Esophagus mucosa (tissue), 1 donor: ENCODE measurements around the gene GJB2. TPM values are rescaled to one million over a fixed set of nuclear protein-coding genes. Genes with fewer than 3 reads are reported as not detected.

ENCODE experiments used
- ATAC-seq: fragments of 200-7000 bp; cut with Tn5 transposase; one replicate; pipeline ENCODE4 v1.9.1; 2020
- total RNA-seq: library from RNA; stranded (reverse); gene quantifications from one replicate; pipeline ENCODE4 v1.2.4, GENCODE V29; 2023
- donor health status: DM: yes; HTN: yes; CAD: no.

Gene GJB2
- total RNA-seq, 1 donor from 2014 or later = 1,565 TPM

- ATAC-seq = no peak
Measured at GRCh38 chr13:20192158-20192835, 441 bp downstream of the GJB2 start.

DNA sequence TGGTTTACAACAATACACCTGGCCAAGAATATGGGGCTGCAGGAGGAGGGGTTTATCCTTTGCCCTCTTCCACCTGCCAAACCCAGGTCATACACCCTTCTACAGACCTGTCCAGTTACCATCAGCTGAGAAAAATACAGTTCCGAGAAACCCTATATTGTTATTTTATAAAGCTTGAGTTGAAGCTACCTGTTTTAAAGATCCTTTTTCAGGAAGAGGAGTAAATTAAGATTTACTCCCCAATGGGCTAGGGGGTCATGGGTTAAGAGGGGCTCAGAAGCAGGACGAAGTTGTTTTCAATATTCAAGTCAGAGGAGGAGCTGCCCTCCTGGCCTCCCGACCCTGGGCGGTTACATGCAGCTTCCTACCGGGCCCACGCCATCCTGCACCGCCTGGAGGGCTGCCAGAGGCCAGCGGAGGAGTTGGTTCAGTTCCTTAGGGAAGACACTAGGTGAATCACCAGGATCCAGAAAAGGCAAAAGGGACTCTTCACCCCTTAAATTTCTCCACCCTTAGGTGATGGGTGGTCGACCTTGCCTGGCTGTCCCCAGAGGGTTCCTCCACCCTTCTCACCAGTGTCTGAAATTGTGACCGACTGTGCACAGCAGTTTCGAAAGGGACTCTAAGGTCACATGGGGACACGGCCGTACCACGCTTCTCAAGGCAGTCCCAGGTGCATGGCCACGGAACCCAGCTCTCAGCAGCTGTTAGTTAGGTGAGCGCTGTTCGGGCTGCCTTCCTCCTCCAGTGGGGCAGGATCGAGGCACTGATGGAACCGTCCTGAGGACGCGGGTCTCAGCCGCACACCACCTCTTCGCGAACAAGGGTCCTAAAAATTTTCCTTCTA lies 1.2 kb downstream of the GJB2 start:
- peak; percentile 2 for ATAC-seq

DNA sequence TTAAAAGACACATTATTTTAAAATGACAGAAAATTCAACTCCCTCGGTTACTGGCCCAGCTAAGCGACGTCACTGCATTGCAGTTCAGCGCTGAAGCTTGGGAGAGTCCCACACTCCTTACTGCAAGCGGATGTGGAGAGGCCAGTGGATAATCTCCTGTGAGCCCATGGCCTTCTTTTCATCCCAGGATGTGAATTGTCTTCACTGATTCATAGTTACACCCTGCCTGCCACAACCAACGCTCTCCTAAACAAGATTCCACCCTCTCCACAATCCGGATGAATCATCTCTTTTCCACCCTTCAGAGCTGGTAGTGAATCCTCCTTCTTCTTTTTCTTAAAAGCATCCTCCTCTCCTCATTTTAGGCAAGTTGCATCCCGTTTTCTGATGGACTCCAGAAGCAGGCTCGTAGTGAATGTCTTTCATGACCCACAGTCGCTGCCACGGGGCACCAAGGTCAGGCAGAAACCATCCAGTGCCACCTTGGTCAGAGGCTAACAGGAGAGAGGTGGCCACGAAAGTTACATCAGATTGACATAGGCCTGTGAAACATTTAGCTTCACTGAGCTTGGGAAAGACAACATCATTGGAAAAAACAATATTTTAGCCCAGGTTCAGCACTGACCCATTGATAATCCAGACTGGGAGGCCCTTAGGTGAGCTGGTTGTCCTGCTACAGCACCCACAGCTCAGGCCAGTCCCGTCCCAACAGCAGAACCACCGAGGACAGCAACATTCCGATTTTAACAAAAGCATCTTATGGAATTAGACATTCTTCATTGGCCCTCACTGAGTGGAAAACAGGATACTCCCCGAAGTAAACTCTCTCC lies 2.0 kb downstream of the GJB2 start:
- ATAC-seq = peak; percentile 48

DNA sequence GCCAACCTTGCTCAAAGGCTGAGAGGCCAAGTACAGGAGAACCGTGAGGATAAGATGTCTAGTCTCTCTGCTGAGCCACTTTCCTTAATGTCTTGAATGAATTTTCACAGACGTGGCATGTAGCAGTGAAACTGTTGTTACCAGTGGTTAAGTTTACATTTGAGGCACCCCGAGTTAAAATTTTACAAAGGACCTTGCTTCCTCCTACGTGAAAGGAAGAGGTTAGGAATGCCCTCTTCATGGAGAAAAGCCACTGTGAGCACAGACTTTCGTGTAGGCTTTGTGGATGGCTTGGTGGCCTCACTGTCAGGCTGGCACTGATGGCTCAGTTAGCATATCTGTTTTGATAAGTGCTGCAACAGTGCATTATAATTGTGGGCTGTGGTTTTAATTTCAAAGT lies 2.7 kb downstream of the GJB2 start:
- no peak for ATAC-seq

DNA sequence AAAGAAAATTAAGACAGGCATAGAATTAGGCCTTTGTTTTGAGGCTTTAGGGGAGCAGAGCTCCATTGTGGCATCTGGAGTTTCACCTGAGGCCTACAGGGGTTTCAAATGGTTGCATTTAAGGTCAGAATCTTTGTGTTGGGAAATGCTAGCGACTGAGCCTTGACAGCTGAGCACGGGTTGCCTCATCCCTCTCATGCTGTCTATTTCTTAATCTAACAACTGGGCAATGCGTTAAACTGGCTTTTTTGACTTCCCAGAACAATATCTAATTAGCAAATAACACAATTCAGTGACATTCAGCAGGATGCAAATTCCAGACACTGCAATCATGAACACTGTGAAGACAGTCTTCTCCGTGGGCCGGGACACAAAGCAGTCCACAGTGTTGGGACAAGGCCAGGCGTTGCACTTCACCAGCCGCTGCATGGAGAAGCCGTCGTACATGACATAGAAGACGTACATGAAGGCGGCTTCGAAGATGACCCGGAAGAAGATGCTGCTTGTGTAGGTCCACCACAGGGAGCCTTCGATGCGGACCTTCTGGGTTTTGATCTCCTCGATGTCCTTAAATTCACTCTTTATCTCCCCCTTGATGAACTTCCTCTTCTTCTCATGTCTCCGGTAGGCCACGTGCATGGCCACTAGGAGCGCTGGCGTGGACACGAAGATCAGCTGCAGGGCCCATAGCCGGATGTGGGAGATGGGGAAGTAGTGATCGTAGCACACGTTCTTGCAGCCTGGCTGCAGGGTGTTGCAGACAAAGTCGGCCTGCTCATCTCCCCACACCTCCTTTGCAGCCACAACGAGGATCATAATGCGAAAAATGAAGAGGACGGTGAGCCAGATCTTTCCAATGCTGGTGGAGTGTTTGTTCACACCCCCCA lies 3.8 kb downstream of the GJB2 start:
- peak; percentile 4 for ATAC-seq

DNA sequence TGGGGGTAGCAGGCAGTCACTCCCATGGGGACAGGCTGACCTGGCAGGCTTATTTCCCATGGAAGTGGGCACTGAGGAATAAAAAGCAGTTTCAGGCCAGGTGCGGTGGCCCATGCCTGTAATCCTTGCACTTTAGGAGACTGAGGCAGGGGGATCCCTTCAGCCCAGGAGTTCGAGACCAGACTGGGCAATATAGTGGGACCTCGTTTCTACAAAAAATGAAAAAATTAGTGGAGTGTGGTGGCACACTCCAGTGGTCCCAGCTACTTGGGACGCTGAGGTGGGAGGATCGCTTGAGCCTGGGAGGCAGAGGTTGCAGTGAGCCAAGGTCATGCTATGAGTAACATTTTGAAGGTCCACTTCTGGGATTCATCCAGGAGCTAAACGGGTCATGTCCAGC lies 6.0 kb downstream of the GJB2 start:
- ATAC-seq = no peak

- peak; percentile 10 for ATAC-seq
Measured at GRCh38 chr13:20185366-20186056, 7.2 kb downstream of the GJB2 start.

DNA sequence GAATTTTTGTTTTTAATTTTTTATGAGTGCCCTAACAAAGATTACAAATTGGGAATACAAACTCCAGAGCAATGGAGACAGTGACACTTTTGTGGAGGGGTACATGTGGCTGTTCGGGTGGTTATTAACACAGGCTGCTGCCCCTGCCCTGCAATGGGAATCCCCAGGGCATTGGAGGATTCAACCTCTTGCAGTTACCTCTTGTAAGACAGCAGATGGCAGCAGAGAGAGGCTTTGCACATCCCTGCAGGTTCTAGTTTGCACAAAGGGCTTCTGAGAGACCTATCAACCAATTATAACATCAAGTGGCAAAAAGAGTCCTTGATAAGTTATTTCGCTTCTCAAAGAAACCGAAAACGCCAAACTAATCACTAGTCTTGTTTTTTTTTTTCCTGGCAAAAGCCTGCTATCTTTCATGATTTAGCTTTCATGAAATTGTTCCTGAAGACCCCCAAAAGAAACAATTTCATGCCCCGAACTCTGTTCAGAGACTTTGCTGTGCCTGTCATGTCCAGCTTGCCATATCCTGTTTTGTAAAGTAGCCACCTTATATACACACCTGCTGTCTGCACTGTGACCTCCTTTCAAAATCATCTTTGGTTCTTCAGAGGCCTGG lies 10.4 kb downstream of the GJB2 start:
- peak; percentile 33 for ATAC-seq

DNA sequence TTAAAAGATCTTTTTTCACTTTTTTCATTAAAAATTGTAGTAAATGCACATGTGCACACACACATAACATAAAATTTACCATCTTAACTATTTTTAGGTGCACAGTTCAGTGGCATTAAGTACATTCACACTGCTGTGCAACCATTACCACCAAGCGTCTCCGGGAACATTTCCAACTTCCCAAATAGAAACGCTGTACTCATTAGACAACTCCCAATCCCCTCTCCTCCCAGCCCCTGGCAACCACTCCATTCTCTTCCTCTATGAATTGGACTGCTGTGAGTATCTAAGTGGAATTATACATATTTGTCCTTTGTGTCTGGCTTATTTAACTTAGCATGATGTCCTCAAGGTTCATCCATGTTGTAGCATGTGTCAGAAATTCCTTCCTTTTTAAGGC lies 11.6 kb downstream of the GJB2 start:
- ATAC-seq = no peak

DNA sequence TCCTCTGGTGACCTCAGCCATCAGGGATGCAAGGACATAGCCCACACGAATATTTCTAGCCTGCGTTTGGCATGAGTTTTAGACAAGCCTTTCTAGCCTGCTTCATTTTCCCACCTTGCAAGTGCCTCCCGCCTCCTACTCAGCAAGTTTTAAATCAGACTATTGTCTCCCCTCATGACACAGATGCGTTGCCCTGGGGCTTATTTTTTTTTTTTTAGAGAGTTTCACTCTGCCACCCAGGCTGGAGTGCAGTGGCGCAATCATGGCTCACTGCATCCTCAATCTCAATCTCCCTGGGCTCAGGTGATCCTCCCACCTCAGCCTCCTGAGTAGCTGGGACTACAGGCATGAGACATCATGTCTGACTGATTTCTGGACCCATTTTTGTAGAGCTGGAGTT lies 14.6 kb downstream of the GJB2 start:
- no peak for ATAC-seq

DNA sequence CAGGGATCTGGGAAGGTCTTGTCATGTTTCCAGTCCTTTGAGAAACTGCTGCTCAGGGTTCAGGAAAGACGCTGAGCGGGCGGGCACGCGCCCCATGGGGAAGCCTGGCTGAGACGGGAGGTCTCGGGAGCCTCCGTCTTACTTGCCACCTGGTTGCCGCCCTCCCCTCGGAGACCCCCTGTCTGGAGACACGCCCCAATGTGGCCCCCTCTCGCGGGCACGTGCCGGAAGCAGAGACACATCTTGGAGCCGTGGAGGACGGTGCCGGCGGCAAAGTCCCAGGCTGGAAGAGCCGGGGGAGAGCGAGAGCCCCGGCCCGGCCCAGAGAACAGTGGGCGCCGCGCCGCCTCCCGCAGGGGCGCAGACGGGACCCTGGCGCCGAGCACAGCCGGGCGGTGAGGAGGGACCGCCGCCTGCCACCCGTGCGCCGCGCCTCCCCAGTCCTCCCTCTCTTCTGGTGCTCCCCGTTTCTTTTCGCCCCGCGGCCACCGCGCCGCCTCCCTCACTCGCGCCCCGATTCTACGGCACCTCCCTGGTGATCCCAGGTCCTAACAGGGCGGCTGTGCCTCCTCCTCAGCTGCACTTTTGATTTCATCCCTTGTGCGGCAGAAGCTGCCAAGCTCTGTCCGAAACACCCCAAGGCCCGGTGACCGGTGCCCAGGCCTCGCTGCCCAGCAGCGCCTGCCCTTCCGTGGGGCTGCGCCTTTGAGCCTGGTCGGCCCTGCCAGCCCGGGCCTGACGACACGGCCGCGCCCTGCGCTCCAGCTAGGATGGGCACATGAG lies 15.5 kb downstream of the GJB2 start:
- ATAC-seq = no peak

DNA sequence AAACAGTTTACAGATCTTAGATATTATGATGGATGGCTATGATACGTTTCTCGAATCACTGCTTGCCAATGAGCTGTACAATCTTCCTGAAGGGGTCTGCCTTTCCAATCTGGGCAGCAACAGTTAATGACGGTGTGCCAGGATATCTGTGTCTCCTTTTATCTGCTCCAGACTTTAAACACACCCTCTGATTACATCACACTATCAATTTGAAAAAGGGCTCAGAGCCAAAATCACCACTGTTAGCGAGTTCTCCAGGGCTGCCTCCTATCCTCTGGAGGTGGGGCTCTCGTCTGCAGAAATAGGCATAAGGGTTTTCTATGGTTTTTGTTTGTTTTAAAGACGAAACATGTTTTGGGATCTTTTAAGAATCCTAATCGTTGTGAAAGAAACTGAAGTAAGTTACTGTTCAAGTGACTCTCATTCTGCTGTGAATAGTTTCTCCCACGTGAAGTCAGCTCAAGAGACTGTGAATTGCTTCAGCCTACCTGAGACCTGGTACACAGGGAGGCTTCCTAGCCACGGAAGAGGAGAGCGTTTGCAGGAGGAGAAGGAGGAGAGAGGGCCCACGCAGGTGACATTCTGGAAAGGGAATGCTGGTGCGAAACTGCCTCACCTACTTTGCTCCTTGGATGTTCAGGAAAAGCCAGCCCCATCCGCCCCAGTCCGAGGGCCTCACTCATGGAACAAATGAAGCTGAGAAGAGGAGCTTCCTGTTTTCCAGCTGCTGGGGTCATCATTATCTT lies 16.7 kb downstream of the GJB2 start:
- ATAC-seq = no peak

DNA sequence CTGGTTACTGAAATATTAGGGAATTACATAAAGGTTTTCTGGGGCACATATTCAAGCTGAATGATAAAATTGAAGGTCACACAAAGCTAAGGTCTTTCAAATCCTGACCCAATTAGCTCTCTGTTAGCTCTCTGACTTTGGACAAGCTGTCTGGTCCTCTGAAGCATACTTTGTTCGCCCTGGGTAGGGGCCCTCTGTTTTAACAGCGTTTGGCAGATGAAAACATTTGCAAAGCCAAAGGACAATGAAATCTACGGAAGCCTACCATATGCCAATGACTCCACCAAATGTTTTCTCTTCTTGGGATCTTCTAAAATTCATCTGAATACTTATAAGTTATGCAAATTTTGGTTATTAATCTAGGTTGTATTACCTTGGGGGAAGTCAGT lies 17.3 kb downstream of the GJB2 start:
- ATAC-seq = no peak

DNA sequence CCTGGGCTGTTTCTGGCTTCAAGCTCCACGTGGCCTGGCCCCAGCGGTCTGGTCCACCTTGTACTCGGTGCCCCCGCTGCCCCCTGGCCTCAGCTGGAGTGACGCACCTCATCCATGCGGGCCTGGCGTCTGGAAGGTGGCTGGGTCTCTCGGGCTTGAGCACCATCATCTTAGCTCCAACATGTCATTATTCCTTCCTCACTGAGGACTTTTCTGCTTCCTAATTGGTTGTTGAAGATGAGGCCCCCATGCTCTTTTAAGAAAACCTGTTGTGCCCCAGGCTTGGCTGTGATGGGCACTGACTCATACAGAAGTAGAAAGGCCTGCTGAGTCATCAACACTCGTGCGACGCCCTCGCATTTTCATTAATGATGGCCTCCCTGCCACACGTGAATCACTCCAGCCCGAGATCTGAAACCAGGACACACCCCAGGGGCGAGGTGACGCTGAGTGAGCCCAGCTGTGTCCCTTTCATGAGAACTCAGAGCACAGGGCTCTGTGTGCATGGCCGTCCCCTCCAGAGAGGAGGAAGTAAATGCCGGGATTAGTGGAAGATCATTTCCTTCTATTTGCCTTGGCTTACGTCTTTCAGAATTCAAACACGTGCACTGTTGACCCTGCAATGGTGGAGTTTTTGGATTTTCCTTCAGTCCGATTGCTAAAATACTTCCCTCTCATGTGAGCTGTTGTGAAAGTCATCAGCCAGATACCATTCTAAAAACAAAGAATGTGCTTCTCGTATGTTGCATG lies 17.9 kb downstream of the GJB2 start:
- ATAC-seq = peak; percentile 98

DNA sequence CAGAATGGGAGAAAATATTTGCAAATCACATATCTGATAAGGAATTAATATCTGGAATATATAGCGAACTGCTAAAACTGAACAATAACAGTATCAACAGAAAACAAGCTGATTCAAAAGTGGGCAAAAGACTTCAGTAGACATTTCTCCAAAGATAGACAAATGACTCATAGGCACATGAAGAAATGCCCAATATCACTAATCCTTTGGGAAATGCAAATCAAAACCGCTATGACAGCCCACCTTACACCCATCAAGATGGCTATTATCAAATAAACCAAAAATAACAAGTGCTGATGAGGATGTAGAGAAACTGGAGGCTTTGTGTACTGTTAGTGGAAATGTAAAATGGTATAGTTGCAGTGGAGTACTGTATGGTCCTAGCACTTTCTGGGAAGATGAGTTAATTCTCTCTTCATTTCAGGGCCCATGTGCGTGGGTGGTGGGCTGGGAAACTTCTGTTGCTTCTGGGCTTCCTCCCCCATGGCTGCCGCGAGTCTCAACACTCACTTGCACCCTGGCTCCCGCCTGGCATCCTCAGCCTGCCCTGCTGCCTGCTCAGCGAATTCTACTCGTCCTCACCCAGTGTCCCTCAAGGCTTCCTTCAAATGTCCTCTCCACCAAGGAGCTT lies 19.5 kb downstream of the GJB2 start:
- no peak for ATAC-seq

- ATAC-seq = no peak
Measured at GRCh38 chr13:20171364-20171763, 21.4 kb downstream of the GJB2 start.

DNA sequence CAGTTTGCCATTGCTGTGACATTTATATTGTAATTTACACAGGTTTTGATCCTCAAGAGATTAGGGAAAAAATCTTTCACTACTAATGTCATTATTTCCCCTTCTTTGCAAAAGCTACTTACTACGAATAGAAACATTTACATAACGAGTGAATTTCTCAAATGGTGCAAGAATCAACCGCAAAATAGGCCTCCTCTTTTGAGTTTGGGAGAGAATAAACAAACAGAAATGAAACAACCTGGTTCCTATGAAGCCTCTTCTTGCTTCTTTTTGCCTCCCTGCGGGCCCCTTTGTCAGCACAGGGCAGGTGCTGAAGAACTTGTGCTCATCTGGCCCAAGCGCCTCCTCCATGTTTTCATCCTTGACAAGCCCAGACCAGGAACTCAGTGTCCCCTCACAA lies 21.8 kb downstream of the GJB2 start:
- no peak for ATAC-seq

DNA sequence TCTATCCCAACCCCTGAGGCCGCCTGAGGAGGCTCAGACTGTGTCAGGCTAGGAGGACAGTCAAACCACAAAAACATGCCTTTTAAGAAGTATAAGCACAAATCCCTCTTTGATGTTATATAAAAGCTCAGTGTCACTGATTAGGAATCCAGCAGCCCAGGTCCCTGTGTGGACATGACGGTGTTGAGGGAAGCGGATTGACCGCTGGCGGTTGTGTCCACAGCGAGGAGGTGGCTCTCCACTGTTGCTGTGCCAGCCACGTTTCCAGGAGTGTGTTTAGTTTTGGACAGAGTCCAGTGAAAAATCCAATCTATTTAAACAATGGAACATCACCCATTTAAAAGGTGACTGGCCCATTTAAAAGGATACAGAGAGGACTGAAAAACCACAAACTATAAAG lies 24.3 kb downstream of the GJB2 start:
- ATAC-seq = peak; percentile 8
